HCT116 (cell line): ENCODE results near the gene AHRR. TPM values are rescaled to one million over a fixed set of nuclear protein-coding genes. Genes with fewer than 3 reads are reported as not detected.
A peak's percentile ranks its signal among the peaks of the same experiment; 100 is the strongest.

Source experiments
- ATAC-seq: fragments of 200-7000 bp; cut with Tn5 transposase; 2 replicates; pipeline ENCODE4 v1.9.1; 2020; ENCODE audit warnings: mild to moderate bottlenecking, moderate library complexity
- BruUV-seq: library from RNA; stranded (reverse); fragments of 400-500 nt; replicated peaks from 2 replicates; lab custom pipeline; 2021; lab: Mats Ljungman, UMichigan
- CTCF ChIA-PET: fragments of 300-600 bp; sonication (Branson Sonifier 250); formaldehyde crosslinking; loops from one replicate; lab custom pipeline; 2021; ENCODE audit warnings: antibody characterized with exemption; lab: Charles Lee
- POLR2A ChIA-PET: fragments of 300-600, 350-600 bp; sonication (Branson Sonifier 250); formaldehyde crosslinking; loops from one replicate; lab custom pipeline; 2021; ENCODE audit warnings: antibody characterized with exemption; lab: Charles Lee
- RAD21 ChIA-PET, 2 experiments: fragments of 300-600 bp; sonication (Branson Sonifier 250); formaldehyde crosslinking; loops; one replicate each; lab custom pipeline; 2023; ENCODE audit warnings: low total read pairs in 2 of 2; ENCODE audit not compliant: uncharacterized antibody in 2 of 2, unreplicated experiment in 2 of 2, low non-redundant PET in 1 of 2; lab: Charles Lee
- DNase-seq: peaks from one replicate; pipeline ENCODE4 v3.0.0-alpha.2; 2010; ENCODE audit warnings: low read depth, low spot score
- H2AFZ ChIP-seq: fragments of 200-600 bp; shearing (Covaris generic), sonication (generic); 2 replicates; pipeline ENCODE4 v1.6.1; 2017; ENCODE audit warnings: low read depth, mixed run types, mixed read lengths, antibody characterized with exemption, low read length; ENCODE audit not compliant: poor library complexity, severe bottlenecking
- H3K27ac ChIP-seq: 2 replicates; pipeline ENCODE4 v1.5.1; 2012; ENCODE audit warnings: low read depth, low read length
- H3K27me3 ChIP-seq: fragments of 200-600 bp; sonication (generic); 2 replicates; pipeline ENCODE4 v1.6.1; 2016; ENCODE audit warnings: mixed run types, low read length, mixed read lengths; ENCODE audit not compliant: insufficient read depth
- H3K36me3 ChIP-seq, 2 experiments: fragments of 200-500 bp in 1 of 2; fragments of 200-600 bp in 1 of 2; sonication (Bioruptor generic) in 1 of 2; sonication (generic) in 1 of 2; 2 replicates each; pipeline versions ENCODE4 v1.5.1 to v1.6.1; 2014 to 2016; ENCODE audit warnings: low read length in 2 of 2, inconsistent platforms in 1 of 2, mixed read lengths in 1 of 2, mixed run types in 1 of 2; ENCODE audit not compliant: insufficient read depth in 2 of 2, control insufficient read depth in 1 of 2
- H3K4me1 ChIP-seq, 2 experiments: fragments of 200-600 bp in 1 of 2; sonication (generic) in 1 of 2; 2 replicates each; pipeline versions ENCODE4 v1.5.1 to v1.6.1; 2012 to 2017; ENCODE audit warnings: low read length in 2 of 2, inconsistent platforms in 1 of 2, mild to moderate bottlenecking in 1 of 2, mixed read lengths in 1 of 2, mixed run types in 1 of 2, moderate library complexity in 1 of 2; ENCODE audit not compliant: insufficient read depth in 2 of 2, control insufficient read depth in 1 of 2
- H3K4me2 ChIP-seq: fragments of 200-600 bp; sonication (generic); 2 replicates; pipeline ENCODE4 v1.6.1; 2017; ENCODE audit warnings: mixed run types, low read length, mixed read lengths
- H3K4me3 ChIP-seq, 2 experiments: fragments of 200-600 bp in 1 of 2; sonication (generic) in 1 of 2; replicated peaks in 1 of 2; 2 replicates each; pipeline ENCODE4 v1.5.1; 2011 to 2016; ENCODE audit warnings: low read length in 2 of 2, control low read depth in 1 of 2, low read depth in 1 of 2, mild to moderate bottlenecking in 1 of 2, mixed read lengths in 1 of 2, mixed run types in 1 of 2
- H3K79me2 ChIP-seq: fragments of 200-600 bp; sonication (generic); 2 replicates; pipeline ENCODE4 v1.6.1; 2017; ENCODE audit warnings: mild to moderate bottlenecking, mixed run types, low read length, moderate library complexity, mixed read lengths; ENCODE audit not compliant: insufficient read depth
- H3K9ac ChIP-seq: fragments of 200-600 bp; sonication (generic); 2 replicates; pipeline ENCODE4 v1.6.1; 2016; ENCODE audit warnings: low read length, mixed read lengths
- H3K9me2 ChIP-seq: fragments of 200-600 bp; sonication (generic), shearing (Covaris generic); 2 replicates; pipeline ENCODE4 v1.6.1; 2017; ENCODE audit warnings: mixed run types, mild to moderate bottlenecking, moderate library complexity; ENCODE audit not compliant: insufficient read depth
- H3K9me3 ChIP-seq, 2 experiments: fragments of 200-500 bp in 1 of 2; fragments of 200-600 bp in 1 of 2; sonication (Bioruptor generic) in 1 of 2; sonication (generic) in 1 of 2; 2 replicates each; pipeline ENCODE4 v1.6.1; 2014 to 2017; ENCODE audit warnings: low read length in 2 of 2, mixed read lengths in 2 of 2, inconsistent platforms in 1 of 2, low read depth in 1 of 2, mild to moderate bottlenecking in 1 of 2, mixed run types in 1 of 2, moderate library complexity in 1 of 2; ENCODE audit not compliant: control insufficient read depth in 1 of 2, insufficient read depth in 1 of 2
- H4K20me1 ChIP-seq: fragments of 200-600 bp; sonication (generic), shearing (Covaris generic); 2 replicates; pipeline ENCODE4 v1.6.1; 2017; ENCODE audit warnings: mixed run types, mild to moderate bottlenecking, moderate library complexity; ENCODE audit not compliant: insufficient read depth
- ATF3 ChIP-seq: IDR thresholded peaks from 2 replicates; pipeline ENCODE4 v1.6.1; 2012
- CBX3 ChIP-seq: IDR thresholded peaks from 2 replicates; pipeline ENCODE4 v1.6.1; 2012; ENCODE audit warnings: low read depth
- CTCF ChIP-seq, 3 experiments: fragments of 200-600 bp in 1 of 3; sonication (generic) in 1 of 3; IDR thresholded peaks in 2 of 3; conservative IDR thresholded peaks in 1 of 3; 2 replicates each; pipeline ENCODE4 v1.5.1; 2012 to 2017; ENCODE audit warnings: low read depth in 2 of 3, low read length in 2 of 3, antibody characterized with exemption in 1 of 3, borderline replicate concordance in 1 of 3, control low read depth in 1 of 3, mild to moderate bottlenecking in 1 of 3, mixed read lengths in 1 of 3, mixed run types in 1 of 3, moderate library complexity in 1 of 3; ENCODE audit not compliant: insufficient read depth in 1 of 3
- EGR1 ChIP-seq: IDR thresholded peaks from 2 replicates; pipeline ENCODE4 v1.6.1; 2012; ENCODE audit warnings: low read depth
- EZH2 ChIP-seq: fragments of 200-600 bp; sonication (generic); IDR thresholded peaks from 2 replicates; pipeline ENCODE4 v1.6.1; 2017; ENCODE audit warnings: antibody characterized with exemption, mixed run types
- FOSL1 ChIP-seq: IDR thresholded peaks from 2 replicates; pipeline ENCODE4 v1.6.1; 2012; ENCODE audit warnings: low read depth
- JUND ChIP-seq: IDR thresholded peaks from 2 replicates; pipeline ENCODE4 v1.6.1; 2012
- MAX ChIP-seq: IDR thresholded peaks from 2 replicates; pipeline ENCODE4 v1.6.1; 2012
- SRF ChIP-seq: IDR thresholded peaks from 2 replicates; pipeline ENCODE4 v1.6.1; 2012; ENCODE audit warnings: low read depth
- TCF7L2 ChIP-seq: IDR thresholded peaks from 2 replicates; pipeline ENCODE4 v1.7.0; 2011; ENCODE audit warnings: borderline replicate concordance, inconsistent platforms; ENCODE audit not compliant: insufficient read depth, insufficient read length; ENCODE audit errors: extremely low read depth
- ZFX ChIP-seq: fragments of 450-650 bp; IDR thresholded peaks from 2 replicates; pipeline ENCODE4 v1.6.1; 2017
- intact Hi-C: fragments of 100-400 bp; cut with micrococcal nuclease; formaldehyde crosslinking; loops from 2 replicates; pipeline ENCODE4 v1.10.0; 2022
- total RNA-seq: library from RNA; stranded (reverse); gene quantifications from one replicate; pipeline ENCODE4 v1.2.1, GENCODE V29; 2021; ENCODE audit not compliant: unreplicated experiment

Gene AHRR
- total RNA-seq, 1 experiment from 2014 or later: 12.7 TPM

GRCh38 chr5:352639-353611, 31.4 kb downstream of the AHRR start:
- intact Hi-C loops: no loop called here
- BruUV-seq: no TSS peak
- no peak overlapping the region for H3K4me3 ChIP-seq
- H3K27ac ChIP-seq: no peak overlapping the region
- no peak for DNase-seq
- RAD21 ChIA-PET: no interaction called here
- ATAC-seq: peak; percentile 25; the same call in 1 of the 2 replicates
- no peak overlapping the region for H2AFZ ChIP-seq
- POLR2A ChIA-PET: no interaction called here
- no peaks in the 10 kb centered on the region for H3K27me3 ChIP-seq
- H3K4me2 ChIP-seq: no peak overlapping the region
- H3K9me2 ChIP-seq: no peaks in the 10 kb centered on the region
- H3K9ac ChIP-seq: no peak overlapping the region
- no peaks in the 10 kb centered on the region for H4K20me1 ChIP-seq
- H3K9me3 ChIP-seq: no peaks in the 10 kb centered on the region
- no peaks in the 10 kb centered on the region for H3K79me2 ChIP-seq
- no peaks in the 10 kb centered on the region for H3K4me1 ChIP-seq
- CTCF ChIA-PET: interaction anchor here (0.9 kb wide), 1 partner anchor 15 kb away, joined by 5 read pairs; no protein-coding TSS in a partner anchor
- TF ChIP-seq CBX3 (no peak), FOSL1 (no peak), ATF3 (no peak), EZH2 (no peak), JUND (no peak), EGR1 (no peak), CTCF (IDR thresholded peaks at IDR 0.05 in 2 of 3, conservative IDR thresholded peaks at IDR 0.05 in 1 of 3; ENCODE audit: borderline replicate concordance in 1 of 3, insufficient read depth in 1 of 3, low read depth in 2 of 3, low read length in 2 of 3) (no peak), MAX (no peak), SRF (no peak), ZFX (no peak), TCF7L2 (no peak)
- H3K36me3 ChIP-seq: no peaks in the 10 kb centered on the region
